ENCODE data around the gene NOD2.

NOD2 gene

GRCh38 chr16:50670476-50670875, 22.9 kb upstream of the NOD2 start:
- no peak for DNase-seq (ENCODE audit: low spot score)

GRCh38 chr16:50671644-50672260, 21.7 kb upstream of the NOD2 start:
- peak; percentile 39 for DNase-seq (ENCODE audit: low spot score)

GRCh38 chr16:50673496-50674275, 19.7 kb upstream of the NOD2 start:
- no peak for DNase-seq (ENCODE audit: low spot score)

GRCh38 chr16:50674831-50675230, 18.6 kb upstream of the NOD2 start:
- DNase-seq (ENCODE audit: low spot score), result no peak

- no peak for DNase-seq (ENCODE audit: low spot score)
Observed at GRCh38 chr16:50675686-50676610, 17.5 kb upstream of the NOD2 start.

- DNase-seq (ENCODE audit: low spot score), result no peak
Observed at GRCh38 chr16:50676684-50677225, 16.7 kb upstream of the NOD2 start.

GRCh38 chr16:50677351-50677750, 16.1 kb upstream of the NOD2 start:
- no peak for DNase-seq (ENCODE audit: low spot score)

GRCh38 chr16:50678531-50678930, 14.9 kb upstream of the NOD2 start:
- DNase-seq (ENCODE audit: low spot score), result no peak

- DNase-seq (ENCODE audit: low spot score), result no peak
Observed at GRCh38 chr16:50679266-50679665, 14.1 kb upstream of the NOD2 start.

- DNase-seq (ENCODE audit: low spot score), result no peak
Observed at GRCh38 chr16:50679676-50680555, 13.5 kb upstream of the NOD2 start.

- no peak for DNase-seq (ENCODE audit: low spot score)
Observed at GRCh38 chr16:50680556-50680893, 12.9 kb upstream of the NOD2 start.

GRCh38 chr16:50681021-50681885, 12.2 kb upstream of the NOD2 start, which contains the start of gene SNX20:
TSS of gene SNX20 (minus strand) at chr16:50681312. CDS start at chr16:50677526, 3,786 bp downstream.
- no peak for DNase-seq (ENCODE audit: low spot score)

GRCh38 chr16:50683689-50684374, 9.6 kb upstream of the NOD2 start:
- no peak for DNase-seq (ENCODE audit: low spot score)

GRCh38 chr16:50684823-50685461, 8.5 kb upstream of the NOD2 start:
- no peak for DNase-seq (ENCODE audit: low spot score)

GRCh38 chr16:50685462-50686063, 7.8 kb upstream of the NOD2 start:
- no peak for DNase-seq (ENCODE audit: low spot score)

GRCh38 chr16:50688083-50688482, 5.3 kb upstream of the NOD2 start:
- DNase-seq (ENCODE audit: low spot score), result no peak

- no peak for DNase-seq (ENCODE audit: low spot score)
Observed at GRCh38 chr16:50688867-50689266, 4.5 kb upstream of the NOD2 start.

GRCh38 chr16:50690177-50690576, 3.2 kb upstream of the NOD2 start:
- no peak for DNase-seq (ENCODE audit: low spot score)

- no peak for DNase-seq (ENCODE audit: low spot score)
Observed at GRCh38 chr16:50692644-50692998, 785 bp upstream of the NOD2 start.
